MM.1S (cell line): ENCODE data around the gene CORO7.

Experiments used
- DNase-seq: peaks from one replicate; pipeline ENCODE4 v3.0.0-alpha.2; 2015
- H2AFZ ChIP-seq: fragments of 300-600 bp; sonication (generic); 2 replicates; pipeline ENCODE4 v1.6.0; 2016; ENCODE audit warnings: antibody characterized with exemption, low read length
- H3F3A ChIP-seq: fragments of 300-600 bp; sonication (generic); 2 replicates; pipeline ENCODE4 v1.6.1; 2016; ENCODE audit warnings: mild to moderate bottlenecking, antibody characterized with exemption, low read length, moderate library complexity, mixed read lengths; ENCODE audit not compliant: insufficient read depth
- H3K27ac ChIP-seq: fragments of 300-600 bp; sonication (generic); 2 replicates; pipeline ENCODE4 v1.5.1; 2016; ENCODE audit warnings: mild to moderate bottlenecking, low read length
- H3K27me3 ChIP-seq: fragments of 300-600 bp; sonication (generic); replicated peaks from 2 replicates; pipeline ENCODE4 v1.6.0; 2016; ENCODE audit warnings: low read length; ENCODE audit not compliant: insufficient read depth
- H3K36me3 ChIP-seq: fragments of 300-600 bp; sonication (generic); replicated peaks from 2 replicates; pipeline ENCODE4 v1.6.1; 2016; ENCODE audit warnings: mild to moderate bottlenecking, low read length, mixed read lengths; ENCODE audit not compliant: insufficient read depth
- H3K4me1 ChIP-seq: fragments of 300-600 bp; sonication (generic); 2 replicates; pipeline ENCODE4 v1.6.1; 2016; ENCODE audit warnings: low read length, mixed read lengths
- H3K4me2 ChIP-seq: fragments of 300-600 bp; sonication (generic); 2 replicates; pipeline ENCODE4 v1.6.0; 2016; ENCODE audit warnings: low read depth, low read length
- H3K4me3 ChIP-seq: fragments of 300-600 bp; sonication (generic); 2 replicates; pipeline ENCODE4 v1.5.1; 2016; ENCODE audit warnings: low read length, mixed read lengths
- H3K79me2 ChIP-seq: fragments of 300-600 bp; sonication (generic); 2 replicates; pipeline ENCODE4 v1.6.1; 2016; ENCODE audit warnings: mixed run types, low read length, mixed read lengths
- H3K9ac ChIP-seq: fragments of 300-600 bp; sonication (generic); 2 replicates; pipeline ENCODE4 v1.6.1; 2016; ENCODE audit warnings: low read length, mixed read lengths
- H3K9me2 ChIP-seq: fragments of 300-600 bp; sonication (generic); replicated peaks from 2 replicates; pipeline ENCODE4 v1.6.1; 2016; ENCODE audit warnings: mild to moderate bottlenecking, low read length, mixed read lengths; ENCODE audit not compliant: insufficient read depth
- H3K9me3 ChIP-seq: fragments of 300-600 bp; sonication (generic); replicated peaks from 2 replicates; pipeline ENCODE4 v1.6.1; 2016; ENCODE audit warnings: mild to moderate bottlenecking, low read length, mixed read lengths; ENCODE audit not compliant: insufficient read depth
- H4K20me1 ChIP-seq: fragments of 300-600 bp; sonication (generic); 2 replicates; pipeline ENCODE4 v1.6.1; 2016; ENCODE audit warnings: mild to moderate bottlenecking, low read length, moderate library complexity, mixed read lengths; ENCODE audit not compliant: insufficient read depth
- CTCF ChIP-seq: fragments of 300-600 bp; sonication (generic); IDR thresholded peaks from 2 replicates; pipeline ENCODE4 v1.5.1; 2016; ENCODE audit warnings: antibody characterized with exemption, low read length, mixed read lengths
- EZH2 ChIP-seq: fragments of 300-600 bp; sonication (generic); optimal IDR thresholded peaks from 2 replicates; pipeline ENCODE3; 2017; ENCODE audit warnings: low read depth, mild to moderate bottlenecking, antibody characterized with exemption, low read length, mixed read lengths
- EZH2phosphoT487 ChIP-seq: fragments of 300-600 bp; sonication (generic); IDR thresholded peaks from 2 replicates; pipeline ENCODE4 v1.6.1; 2018; ENCODE audit warnings: antibody characterized with exemption, low read length

Gene CORO7

GRCh38 chr16:4442371-4442770 lies 26.0 kb upstream of the CORO7 start:
- DNase-seq, result no peak
- peaks cover 17% of the 10 kb centered on the region for H3K36me3 ChIP-seq
- no peak overlapping the region for H3K9ac ChIP-seq
- H3K4me2 ChIP-seq, result no peak overlapping the region
- H3K27ac ChIP-seq, result no peak overlapping the region
- no peaks in the 10 kb centered on the region for H3K9me2 ChIP-seq
- no peaks in the 10 kb centered on the region for H3K27me3 ChIP-seq
- no peaks in the 10 kb centered on the region for H3F3A ChIP-seq
- no peaks in the 10 kb centered on the region for H4K20me1 ChIP-seq
- no peak for TF ChIP-seq CTCF
- TF ChIP-seq EZH2, result no peak
- no peak for TF ChIP-seq EZH2phosphoT487
- H3K79me2 ChIP-seq, result peaks cover 17% of the 10 kb centered on the region
- H3K4me1 ChIP-seq, result no peaks in the 10 kb centered on the region
- H2AFZ ChIP-seq, result no peak overlapping the region
- H3K4me3 ChIP-seq, result no peak overlapping the region
- H3K9me3 ChIP-seq, result no peaks in the 10 kb centered on the region

- Histone ChIP-seq H3K27me3 (no peaks in the 10 kb centered on the region), H3F3A (no peaks in the 10 kb centered on the region), H4K20me1 (no peaks in the 10 kb centered on the region), H3K4me1 (no peaks in the 10 kb centered on the region), H3K4me2 (no peak overlapping the region), H3K9ac (no peak overlapping the region), H3K36me3 (peaks cover 10% of the 10 kb centered on the region; the same call in 1 of the 2 replicates), H3K9me3 (no peaks in the 10 kb centered on the region), H3K9me2 (no peaks in the 10 kb centered on the region), H2AFZ (no peak overlapping the region), H3K27ac (no peak overlapping the region), H3K79me2 (peaks cover 41% of the 10 kb centered on the region), H3K4me3 (no peak overlapping the region)
- TF ChIP-seq EZH2 (no peak), CTCF (no peak), EZH2phosphoT487 (no peak)
- no peak for DNase-seq
Measured at GRCh38 chr16:4437366-4437765, 21.0 kb upstream of the CORO7 start.

- Histone ChIP-seq H3K27me3 (no peaks in the 10 kb centered on the region), H3K9me3 (no peaks in the 10 kb centered on the region), H3K4me2 (no peak overlapping the region), H3F3A (no peaks in the 10 kb centered on the region), H3K9me2 (no peaks in the 10 kb centered on the region), H2AFZ (no peak overlapping the region), H3K27ac (no peak overlapping the region), H3K79me2 (peaks cover 47% of the 10 kb centered on the region), H3K4me3 (no peak overlapping the region), H3K36me3 (peaks cover 7% of the 10 kb centered on the region; the same call in 1 of the 2 replicates), H3K4me1 (no peaks in the 10 kb centered on the region), H4K20me1 (no peaks in the 10 kb centered on the region), H3K9ac (no peak overlapping the region)
- TF ChIP-seq EZH2phosphoT487 (no peak), CTCF (no peak), EZH2 (no peak)
- no peak for DNase-seq
Measured at GRCh38 chr16:4435337-4436067, 19.1 kb upstream of the CORO7 start.
